HepG2 (cell line): Measurements from ENCODE around the gene NTSR2. TPM values are rescaled to one million over a fixed set of nuclear protein-coding genes. Genes with fewer than 3 reads are reported as not detected.

Experiments used
- ATAC-seq: fragments of 200-7000 bp; cut with Tn5 transposase; 3 replicates; pipeline ENCODE4 v1.9.1; 2020; ENCODE audit warnings: mild to moderate bottlenecking, moderate library complexity
- BruUV-seq: library from RNA; stranded (reverse); fragments of 400-500 nt; replicated peaks from 2 replicates; lab custom pipeline; 2021; lab: Mats Ljungman, UMichigan
- CTCF ChIA-PET: fragments of 300-600 bp; formaldehyde crosslinking; extraction: SDS; loops from one replicate; lab custom pipeline; 2021; ENCODE audit warnings: low total read pairs, inconsistent platforms, low intra/inter-chr PET ratio; lab: Yijun Ruan, JAX
- POLR2A ChIA-PET: fragments of 350-600 bp; sonication (Branson Sonifier 250); formaldehyde crosslinking; loops from one replicate; lab custom pipeline; 2020; ENCODE audit warnings: antibody characterized with exemption, inconsistent platforms; lab: Yijun Ruan, JAX
- DNase-seq: peaks from one replicate; pipeline ENCODE4 v3.0.0-alpha.2; 2015; ENCODE audit warnings: low spot score
- FAIRE-seq: peaks from 3 replicates; lab custom pipeline; 2011; peaks lifted over from hg19 to GRCh38; lab: Jason Lieb, UNC
- H2AFZ ChIP-seq: one replicate; pipeline ENCODE4 v1.6.1; 2011; ENCODE audit warnings: low read length, inconsistent platforms
- H3K27ac ChIP-seq: fragments of 300-600 bp; 3 replicates; pipeline ENCODE4 v1.8.0; 2011; ENCODE audit warnings: mixed run types, mild to moderate bottlenecking, mixed read lengths, low read length, inconsistent platforms; ENCODE audit not compliant: insufficient read depth; ENCODE audit errors: extremely low read length
- H3K27me3 ChIP-seq, 2 experiments: fragments of 200-600 bp in 1 of 2; 2 replicates in 1 of 2; 3 replicates in 1 of 2; pipeline versions ENCODE4 v1.6.0 to v1.8.0; 2011; ENCODE audit warnings: low read length in 2 of 2, mild to moderate bottlenecking in 2 of 2, moderate library complexity in 2 of 2, inconsistent platforms in 1 of 2; ENCODE audit not compliant: insufficient read depth in 2 of 2, control insufficient read depth in 1 of 2
- H3K36me3 ChIP-seq, 2 experiments: fragments of 200-600 bp in 1 of 2; replicated peaks in 1 of 2; 2 replicates in 1 of 2; 3 replicates in 1 of 2; pipeline versions ENCODE4 v1.5.1 to v1.8.0; 2011; ENCODE audit warnings: low read length in 2 of 2, inconsistent platforms in 1 of 2; ENCODE audit not compliant: insufficient read depth in 2 of 2, control insufficient read depth in 1 of 2
- H3K4me1 ChIP-seq: 2 replicates; pipeline ENCODE4 v1.5.1; 2012; ENCODE audit warnings: low read length, inconsistent platforms; ENCODE audit not compliant: insufficient read depth
- H3K4me2 ChIP-seq: 2 replicates; pipeline ENCODE4 v1.6.0; 2011; ENCODE audit warnings: low read depth, low read length, inconsistent platforms
- H3K4me3 ChIP-seq, 3 experiments: fragments of 200-600 bp in 1 of 3; sonication (generic), shearing (Covaris generic) in 1 of 3; replicated peaks in 1 of 3; 2 replicates each; pipeline ENCODE4 v1.5.1; 2011 to 2016; ENCODE audit warnings: low read length in 3 of 3, inconsistent platforms in 2 of 3, low read depth in 2 of 3, mild to moderate bottlenecking in 2 of 3, control low read depth in 1 of 3, mixed read lengths in 1 of 3; ENCODE audit not compliant: insufficient read depth in 1 of 3
- H3K79me2 ChIP-seq: one replicate; pipeline ENCODE4 v1.6.1; 2011; ENCODE audit warnings: low read length, inconsistent platforms; ENCODE audit not compliant: insufficient read depth
- H3K9ac ChIP-seq: 2 replicates; pipeline ENCODE4 v1.6.0; 2011; ENCODE audit warnings: mild to moderate bottlenecking, low read depth, low read length, inconsistent platforms; ENCODE audit not compliant: insufficient read depth
- H3K9me3 ChIP-seq: 2 replicates; pipeline ENCODE4 v1.5.1; 2012; ENCODE audit warnings: mild to moderate bottlenecking, low read length
- H4K20me1 ChIP-seq: 2 replicates; pipeline ENCODE4 v1.6.0; 2011; ENCODE audit warnings: inconsistent platforms, mild to moderate bottlenecking, low read length, moderate library complexity; ENCODE audit not compliant: insufficient read depth
- AGO2 ChIP-seq: fragments of 200-400 bp; formaldehyde crosslinking; optimal IDR thresholded peaks from 2 replicates; pipeline ENCODE3; 2017; ENCODE audit warnings: mild to moderate bottlenecking, low read depth, low read length, moderate library complexity
- EHMT2 ChIP-seq: fragments of 200-600 bp; sonication (generic); IDR thresholded peaks from 2 replicates; pipeline ENCODE4 v1.7.0; 2017; ENCODE audit warnings: antibody characterized with exemption, low read depth, low read length, borderline replicate concordance
- IRX3 ChIP-seq: sonication (generic); formaldehyde crosslinking; IDR thresholded peaks from 2 replicates; pipeline ENCODE4 v1.8.1; 2023; ENCODE audit warnings: mild to moderate bottlenecking, low read depth, missing genetic modification reagents, borderline replicate concordance
- NR2F2 ChIP-seq: IDR thresholded peaks from 2 replicates; pipeline ENCODE4 v1.6.1; 2012; ENCODE audit warnings: low read depth, inconsistent platforms, borderline replicate concordance
- POLR2AphosphoS5 ChIP-seq: IDR thresholded peaks from 2 replicates; pipeline ENCODE4 v1.6.1; 2012; ENCODE audit warnings: low read depth, low read length
- SNRNP70 ChIP-seq: fragments of 200-400 bp; formaldehyde crosslinking; IDR thresholded peaks from 2 replicates; pipeline ENCODE4 v1.6.1; 2017; ENCODE audit warnings: mild to moderate bottlenecking, low read depth, low read length, moderate library complexity
- ZMYM4 ChIP-seq: sonication (generic); formaldehyde crosslinking; IDR thresholded peaks from 2 replicates; pipeline ENCODE4 v1.8.1; 2023; ENCODE audit warnings: mild to moderate bottlenecking, missing genetic modification reagents
- ZNF235 ChIP-seq: sonication (generic); formaldehyde crosslinking; IDR thresholded peaks from 2 replicates; pipeline ENCODE4 v1.8.1; 2023; ENCODE audit warnings: mild to moderate bottlenecking, missing genetic modification reagents, borderline replicate concordance
- ZNF260 ChIP-seq: sonication (generic); formaldehyde crosslinking; IDR thresholded peaks from 2 replicates; pipeline ENCODE4 v1.4.0; 2020; ENCODE audit warnings: missing genetic modification reagents, low read depth, mild to moderate bottlenecking, borderline replicate concordance
- WGBS: methylation state at CpG from one replicate; pipeline ENCODE4 v1.1.6; 2017; ENCODE audit warnings: low lambda C conversion rate; 5-methylcytosine and 5-hydroxymethylcytosine counted together
- in situ Hi-C: cut with HindIII; loops from 2 replicates; pipeline ENCODE4 v1.10.0; 2017; ENCODE audit warnings: low pct_unique_long_range_greater_than_20kb; ENCODE audit not compliant: extremely low pct_ligation_motif_present
- intact Hi-C: fragments of 100-400 bp; cut with micrococcal nuclease; formaldehyde crosslinking; loops from one replicate; pipeline ENCODE4 v1.10.0; 2022; ENCODE audit not compliant: unreplicated experiment
- polyA plus RNA-seq, 8 experiments: library from polyadenylated mRNA; depleted of rRNA in 3 of 8; stranded (reverse) in 7 of 8; unstranded in 1 of 8; fragments of >200 nt; fragmentation: Illumina TruSeq in 4 of 8; extraction: Trizol in 4 of 8; gene quantifications; 2 replicates each; pipeline versions ENCODE4 v1.2.1 to v1.2.3, GENCODE V29; 2011 to 2016; ENCODE audit warnings: low read depth in 4 of 8, missing spikeins in 1 of 8, mixed read lengths in 1 of 8; ENCODE audit not compliant: insufficient read depth in 1 of 8
- total RNA-seq, 5 experiments: library from RNA; depleted of rRNA; stranded (reverse); fragments of >200 nt; fragmentation: Illumina TruSeq; extraction: Trizol; gene quantifications; 2 replicates each; pipeline ENCODE4 v1.2.3, GENCODE V29; 2016; ENCODE audit warnings: low read depth in 1 of 5
- TF ChIP-seq, protein P1 (sequence below): sonication (generic); formaldehyde crosslinking; IDR thresholded peaks from 2 replicates; pipeline ENCODE4 v1.5.1; 2020; ENCODE audit warnings: mild to moderate bottlenecking, moderate library complexity, missing genetic modification reagents
- TF ChIP-seq, protein P2 (sequence below): sonication (generic); formaldehyde crosslinking; IDR thresholded peaks from 2 replicates; pipeline ENCODE4 v1.4.0; 2020; ENCODE audit warnings: missing genetic modification reagents
- TF ChIP-seq, protein P3 (sequence below): sonication (generic); formaldehyde crosslinking; IDR thresholded peaks from 2 replicates; pipeline ENCODE4 v1.5.1; 2020; ENCODE audit warnings: mild to moderate bottlenecking, missing genetic modification reagents, moderate library complexity

NTSR2 gene
- total and polyA plus RNA-seq, 2 of the 13 experiments (the other 11 are each of a cell fraction or from before 2014, with no cell fraction given): not detected

DNA sequence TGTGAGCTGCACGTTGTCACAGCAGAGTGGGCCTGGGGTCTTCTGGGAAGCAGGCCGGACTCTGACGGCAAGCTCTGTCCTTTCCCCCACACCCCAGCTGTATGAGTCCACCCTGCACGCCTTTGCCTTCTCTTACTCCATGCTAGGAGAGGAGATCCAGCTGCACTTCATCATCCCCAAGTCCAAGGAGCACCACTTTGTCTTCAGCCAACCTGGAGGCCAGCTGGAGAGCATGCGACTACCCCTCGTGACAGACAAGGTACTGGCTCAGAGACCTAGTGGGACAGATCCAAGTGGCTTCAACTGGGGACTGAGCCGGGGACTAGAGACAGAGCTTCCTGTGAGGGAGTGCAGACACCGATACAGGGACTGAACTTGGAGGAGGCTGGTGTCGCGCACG is 40.1 kb downstream of the NTSR2 start:
- FAIRE-seq: no peak

More for the DNA sequence above, 40.1 kb downstream of the NTSR2 start:
- Histone ChIP-seq H3K4me1 (no peaks in the 10 kb centered on the region), H3K9ac (no peak overlapping the region), H3K9me3 (no peaks in the 10 kb centered on the region), H4K20me1 (no peaks in the 10 kb centered on the region; the same call in 1 of the 2 replicates), H3K36me3 (peaks cover 72 to 97% of the 10 kb centered on the region in 2 experiments), H3K79me2 (no peaks in the 10 kb centered on the region), H3K27ac (no peak overlapping the region), H3K27me3 (no peaks in the 10 kb centered on the region), H2AFZ (no peak overlapping the region), H3K4me3 (no peak overlapping the region), H3K4me2 (no peak overlapping the region)
- 97% methylated on average over 11 of the region's 11 CpGs for WGBS
- intact Hi-C loops: no loop called here
- TF ChIP-seq EHMT2: no peak
- TF ChIP-seq, protein P1, sequence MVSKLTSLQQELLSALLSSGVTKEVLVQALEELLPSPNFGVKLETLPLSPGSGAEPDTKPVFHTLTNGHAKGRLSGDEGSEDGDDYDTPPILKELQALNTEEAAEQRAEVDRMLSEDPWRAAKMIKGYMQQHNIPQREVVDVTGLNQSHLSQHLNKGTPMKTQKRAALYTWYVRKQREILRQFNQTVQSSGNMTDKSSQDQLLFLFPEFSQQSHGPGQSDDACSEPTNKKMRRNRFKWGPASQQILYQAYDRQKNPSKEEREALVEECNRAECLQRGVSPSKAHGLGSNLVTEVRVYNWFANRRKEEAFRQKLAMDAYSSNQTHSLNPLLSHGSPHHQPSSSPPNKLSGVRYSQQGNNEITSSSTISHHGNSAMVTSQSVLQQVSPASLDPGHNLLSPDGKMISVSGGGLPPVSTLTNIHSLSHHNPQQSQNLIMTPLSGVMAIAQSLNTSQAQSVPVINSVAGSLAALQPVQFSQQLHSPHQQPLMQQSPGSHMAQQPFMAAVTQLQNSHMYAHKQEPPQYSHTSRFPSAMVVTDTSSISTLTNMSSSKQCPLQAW (CRISPR knock-in tag): no peak
- no peak for TF ChIP-seq ZNF260 (CRISPR knock-in tag)
- peak; percentile 18; the same call in 1 of the 2 replicates for TF ChIP-seq POLR2AphosphoS5
- TF ChIP-seq SNRNP70: no peak
- no peak for TF ChIP-seq IRX3 (CRISPR knock-in tag)
- TF ChIP-seq, protein P2, sequence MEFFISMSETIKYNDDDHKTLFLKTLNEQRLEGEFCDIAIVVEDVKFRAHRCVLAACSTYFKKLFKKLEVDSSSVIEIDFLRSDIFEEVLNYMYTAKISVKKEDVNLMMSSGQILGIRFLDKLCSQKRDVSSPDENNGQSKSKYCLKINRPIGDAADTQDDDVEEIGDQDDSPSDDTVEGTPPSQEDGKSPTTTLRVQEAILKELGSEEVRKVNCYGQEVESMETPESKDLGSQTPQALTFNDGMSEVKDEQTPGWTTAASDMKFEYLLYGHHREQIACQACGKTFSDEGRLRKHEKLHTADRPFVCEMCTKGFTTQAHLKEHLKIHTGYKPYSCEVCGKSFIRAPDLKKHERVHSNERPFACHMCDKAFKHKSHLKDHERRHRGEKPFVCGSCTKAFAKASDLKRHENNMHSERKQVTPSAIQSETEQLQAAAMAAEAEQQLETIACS (CRISPR knock-in tag): no peak
- no peak for TF ChIP-seq ZMYM4
- no peak for TF ChIP-seq ZNF235
- no peak for TF ChIP-seq NR2F2
- TF ChIP-seq AGO2: peak; percentile 4
- TF ChIP-seq, protein P3, sequence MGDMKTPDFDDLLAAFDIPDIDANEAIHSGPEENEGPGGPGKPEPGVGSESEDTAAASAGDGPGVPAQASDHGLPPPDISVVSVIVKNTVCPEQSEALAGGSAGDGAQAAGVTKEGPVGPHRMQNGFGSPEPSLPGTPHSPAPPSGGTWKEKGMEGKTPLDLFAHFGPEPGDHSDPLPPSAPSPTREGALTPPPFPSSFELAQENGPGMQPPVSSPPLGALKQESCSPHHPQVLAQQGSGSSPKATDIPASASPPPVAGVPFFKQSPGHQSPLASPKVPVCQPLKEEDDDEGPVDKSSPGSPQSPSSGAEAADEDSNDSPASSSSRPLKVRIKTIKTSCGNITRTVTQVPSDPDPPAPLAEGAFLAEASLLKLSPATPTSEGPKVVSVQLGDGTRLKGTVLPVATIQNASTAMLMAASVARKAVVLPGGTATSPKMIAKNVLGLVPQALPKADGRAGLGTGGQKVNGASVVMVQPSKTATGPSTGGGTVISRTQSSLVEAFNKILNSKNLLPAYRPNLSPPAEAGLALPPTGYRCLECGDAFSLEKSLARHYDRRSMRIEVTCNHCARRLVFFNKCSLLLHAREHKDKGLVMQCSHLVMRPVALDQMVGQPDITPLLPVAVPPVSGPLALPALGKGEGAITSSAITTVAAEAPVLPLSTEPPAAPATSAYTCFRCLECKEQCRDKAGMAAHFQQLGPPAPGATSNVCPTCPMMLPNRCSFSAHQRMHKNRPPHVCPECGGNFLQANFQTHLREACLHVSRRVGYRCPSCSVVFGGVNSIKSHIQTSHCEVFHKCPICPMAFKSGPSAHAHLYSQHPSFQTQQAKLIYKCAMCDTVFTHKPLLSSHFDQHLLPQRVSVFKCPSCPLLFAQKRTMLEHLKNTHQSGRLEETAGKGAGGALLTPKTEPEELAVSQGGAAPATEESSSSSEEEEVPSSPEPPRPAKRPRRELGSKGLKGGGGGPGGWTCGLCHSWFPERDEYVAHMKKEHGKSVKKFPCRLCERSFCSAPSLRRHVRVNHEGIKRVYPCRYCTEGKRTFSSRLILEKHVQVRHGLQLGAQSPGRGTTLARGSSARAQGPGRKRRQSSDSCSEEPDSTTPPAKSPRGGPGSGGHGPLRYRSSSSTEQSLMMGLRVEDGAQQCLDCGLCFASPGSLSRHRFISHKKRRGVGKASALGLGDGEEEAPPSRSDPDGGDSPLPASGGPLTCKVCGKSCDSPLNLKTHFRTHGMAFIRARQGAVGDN (CRISPR knock-in tag): 0 out of 2 replicates have a peak, but pooled peaks have one; percentile 22
- in situ Hi-C loops: no loop called here
- no TSS peak for BruUV-seq
- DNase-seq (no peak), ATAC-seq (no peak)
- POLR2A ChIA-PET: no interaction called here
- CTCF ChIA-PET: no interaction called here
